Amniotic epithelial cell (primary cell): ENCODE results near the gene C11orf68.

ENCODE experiments used
- DNase-seq: peaks from one replicate; pipeline ENCODE4 v3.0.0-alpha.2; 2010; ENCODE audit warnings: low read depth

Gene C11orf68

DNA sequence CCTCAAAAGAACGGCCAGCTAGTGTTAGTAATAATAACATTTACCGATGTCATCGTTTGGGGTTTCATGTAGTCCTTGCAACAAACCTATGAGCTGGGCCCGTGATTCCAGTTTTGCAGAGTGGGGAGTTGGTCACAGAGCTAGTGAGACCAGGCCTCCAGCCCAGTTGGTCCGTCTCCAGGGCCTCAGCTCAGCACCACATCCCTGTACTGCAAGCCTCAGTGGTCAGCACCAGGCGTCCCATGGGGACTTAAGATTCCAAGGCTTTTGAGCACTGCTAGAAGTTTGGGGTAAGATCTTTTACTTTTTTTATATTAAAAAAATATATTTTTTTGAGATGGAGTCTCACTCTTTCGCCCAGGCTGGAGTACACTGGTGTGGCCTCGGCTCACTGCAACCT, 25.3 kb upstream of the C11orf68 start:
- DNase-seq, result no peak

DNA sequence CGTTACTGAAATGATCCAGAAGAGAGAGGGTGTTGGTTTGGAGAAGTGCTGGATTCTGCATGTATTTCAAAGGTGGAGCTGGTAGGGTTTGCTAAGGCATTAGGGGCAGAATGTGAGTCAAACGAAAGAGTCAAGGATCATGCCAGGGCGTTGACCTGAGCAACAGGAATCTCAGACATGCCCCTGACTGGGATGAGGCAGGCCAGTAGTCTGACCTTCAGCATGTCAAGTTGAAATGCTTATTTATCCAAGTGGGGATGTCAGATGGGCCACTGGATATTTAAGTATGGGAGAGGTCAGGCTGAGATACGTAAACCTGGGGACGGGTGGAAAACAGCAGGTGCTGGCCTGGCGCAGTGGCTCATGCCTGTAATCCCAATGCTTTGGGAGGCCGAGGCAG, 23.7 kb upstream of the C11orf68 start:
- DNase-seq, result no peak

DNA sequence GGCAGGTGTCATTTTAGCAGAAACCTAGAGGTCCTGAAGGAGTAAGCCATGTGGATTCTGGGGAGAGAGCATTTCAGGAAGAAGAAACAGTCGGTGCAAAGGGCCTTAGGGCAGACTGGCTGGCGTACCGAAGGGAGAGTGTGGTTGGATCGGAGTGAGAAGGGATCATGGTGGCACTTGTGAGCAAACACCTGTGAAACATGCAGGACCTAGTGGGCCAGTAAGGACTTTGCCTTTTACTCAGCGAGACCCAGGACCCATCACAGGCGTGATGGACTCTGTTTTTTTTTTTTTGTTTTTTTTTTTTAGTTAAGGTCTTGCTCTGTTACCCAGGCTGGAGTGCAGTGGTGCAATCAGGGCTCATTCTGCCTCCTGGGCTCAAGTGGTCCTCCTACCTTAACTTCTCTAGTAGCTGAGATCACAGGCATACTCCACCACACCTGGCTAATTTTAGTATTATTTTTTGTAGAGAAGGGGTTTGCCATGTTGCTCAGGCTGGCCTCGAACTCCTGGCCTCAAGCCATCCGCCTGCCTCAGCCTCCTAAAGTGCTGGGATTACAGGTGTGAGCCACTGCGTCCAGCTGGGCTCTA, 23.0 kb upstream of the C11orf68 start:
- DNase-seq, result no peak

DNA sequence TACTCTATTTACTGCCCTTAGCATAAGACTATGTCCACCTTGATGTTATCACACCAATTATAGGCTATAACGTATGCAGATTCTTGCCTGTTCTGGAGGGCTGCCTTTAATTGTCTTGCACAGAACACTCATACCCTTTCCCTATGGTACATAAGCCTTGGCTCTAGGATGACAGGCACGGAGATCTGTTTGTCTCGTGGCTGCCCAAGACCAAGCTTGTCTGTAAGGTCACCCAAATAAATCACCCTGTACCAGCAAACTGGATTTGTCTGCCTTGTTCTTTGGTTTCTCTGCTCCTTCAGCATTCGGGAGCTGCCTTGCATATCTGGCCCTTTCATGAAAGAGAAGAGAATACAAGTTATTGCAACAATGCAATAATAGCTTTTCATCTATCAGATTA, 18.9 kb upstream of the C11orf68 start:
- DNase-seq, result no peak

DNA sequence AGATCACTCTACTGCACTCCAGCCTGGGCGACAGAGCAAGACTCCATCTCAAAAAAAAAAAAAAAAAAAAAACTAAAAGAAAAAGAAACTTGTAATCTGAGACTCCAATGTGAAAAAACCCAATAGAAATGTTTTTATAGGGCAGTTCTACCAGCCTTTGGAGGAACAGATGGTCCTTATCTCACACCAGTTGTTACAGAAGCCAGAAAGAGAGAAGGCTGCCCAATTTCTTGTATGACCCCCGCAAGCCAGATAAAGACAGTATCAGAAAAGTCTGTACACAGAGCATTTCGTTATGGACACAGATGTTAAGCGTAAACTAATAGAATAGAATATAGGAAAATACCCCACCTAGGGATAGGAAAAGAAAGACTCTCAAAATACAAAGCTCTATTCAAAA, 15.2 kb upstream of the C11orf68 start:
- DNase-seq, result no peak

DNA sequence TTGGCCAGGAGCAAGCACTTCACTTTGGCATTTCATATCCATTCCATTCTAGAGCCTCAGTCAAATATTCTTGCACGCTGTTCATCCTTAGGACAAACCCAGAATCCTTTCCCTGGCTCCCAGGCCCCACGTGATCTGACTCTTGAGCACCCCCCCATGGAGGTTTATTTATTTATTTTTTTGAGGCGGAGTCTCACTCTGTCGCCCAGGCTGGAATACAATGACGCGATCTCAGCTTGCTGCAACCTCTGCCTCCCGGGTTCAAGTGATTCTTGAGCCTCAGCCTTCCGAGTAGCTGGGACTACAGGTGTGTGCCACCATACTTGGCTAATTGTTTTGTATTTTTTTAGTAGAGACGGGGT, 13.7 kb upstream of the C11orf68 start:
- DNase-seq, result peak; percentile 28

DNA sequence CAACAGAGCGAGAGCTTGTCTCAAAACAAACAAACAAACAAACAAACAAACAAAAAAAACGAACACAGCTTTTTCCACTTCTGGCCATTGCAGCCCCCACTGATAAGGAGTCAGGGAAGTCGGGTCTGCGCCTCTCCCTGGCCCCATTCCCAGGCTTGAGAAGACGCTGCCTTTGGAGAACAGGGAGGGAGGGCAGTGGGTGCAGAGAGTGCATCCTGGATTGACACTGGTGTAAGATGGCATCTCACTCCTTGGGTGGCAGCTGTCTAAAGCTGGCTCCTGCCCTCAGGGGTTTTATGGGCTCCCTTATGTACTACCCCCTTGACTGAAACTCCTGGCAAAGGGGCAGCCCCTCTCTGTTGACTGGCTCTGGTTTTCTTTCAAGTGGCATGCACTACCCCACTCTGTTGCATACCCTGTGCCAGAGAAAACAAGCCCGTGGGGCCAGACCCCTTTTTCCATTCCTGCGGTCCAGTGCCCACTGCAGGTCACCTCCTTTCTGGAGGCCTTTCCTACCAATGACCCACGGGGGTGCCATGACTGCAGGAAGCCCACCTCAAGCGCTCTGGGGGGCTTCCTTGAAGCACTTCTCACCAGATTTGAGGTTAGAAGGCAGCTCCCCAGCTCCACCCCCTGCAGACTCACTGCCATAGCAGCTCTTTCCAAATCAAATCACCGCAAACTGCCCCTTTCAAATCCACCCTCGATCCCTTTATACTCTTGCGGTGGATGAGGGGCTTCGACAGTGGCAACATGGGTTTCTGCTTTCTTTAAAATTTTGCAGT, 13.1 kb upstream of the C11orf68 start:
- DNase-seq, result no peak

DNA sequence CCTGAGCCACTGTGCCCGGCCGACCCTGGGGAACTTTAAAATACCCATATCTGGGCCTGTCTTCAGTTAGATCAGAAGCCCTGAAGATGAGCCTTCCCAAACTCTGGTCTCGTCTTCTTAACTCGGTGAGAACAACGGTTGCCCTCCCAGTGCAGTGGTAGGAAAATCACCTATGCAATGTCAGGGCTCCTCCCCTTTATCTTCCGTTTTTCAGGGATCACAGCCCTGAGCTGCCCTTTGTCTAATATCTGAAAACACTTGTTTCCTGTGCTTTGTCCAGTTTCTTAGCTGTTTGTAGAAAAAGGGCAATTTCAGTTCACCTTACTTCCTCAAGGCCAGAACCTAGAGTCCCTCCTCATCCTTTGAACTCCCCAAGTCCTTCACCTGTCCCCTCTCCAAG, 9.8 kb upstream of the C11orf68 start:
- no peak for DNase-seq

DNA sequence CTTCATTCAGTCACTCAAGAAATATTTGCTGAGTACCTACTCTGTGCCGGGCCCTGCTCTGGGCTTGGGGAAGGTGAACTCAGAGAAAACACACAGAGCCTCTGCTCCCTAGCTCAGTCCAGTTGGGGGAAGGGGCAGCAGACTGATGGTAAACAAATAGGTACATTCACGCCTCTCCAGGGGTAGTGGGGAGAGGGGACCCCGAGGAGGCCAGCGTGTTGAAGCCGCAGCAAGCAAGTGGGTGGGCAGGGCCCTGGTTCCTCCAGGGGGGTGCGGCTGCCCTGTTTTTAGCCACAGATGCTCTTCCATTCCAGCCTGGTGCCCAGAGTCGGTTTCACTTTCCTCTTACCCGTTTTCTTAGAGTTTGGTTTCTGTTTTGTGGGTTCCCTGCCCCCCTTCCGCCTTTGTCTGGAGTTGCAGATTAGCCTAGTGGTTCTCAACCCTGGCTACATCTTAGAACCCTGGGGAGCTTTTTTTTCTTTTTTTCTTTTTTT, 9.1 kb upstream of the C11orf68 start:
- no peak for DNase-seq

DNA sequence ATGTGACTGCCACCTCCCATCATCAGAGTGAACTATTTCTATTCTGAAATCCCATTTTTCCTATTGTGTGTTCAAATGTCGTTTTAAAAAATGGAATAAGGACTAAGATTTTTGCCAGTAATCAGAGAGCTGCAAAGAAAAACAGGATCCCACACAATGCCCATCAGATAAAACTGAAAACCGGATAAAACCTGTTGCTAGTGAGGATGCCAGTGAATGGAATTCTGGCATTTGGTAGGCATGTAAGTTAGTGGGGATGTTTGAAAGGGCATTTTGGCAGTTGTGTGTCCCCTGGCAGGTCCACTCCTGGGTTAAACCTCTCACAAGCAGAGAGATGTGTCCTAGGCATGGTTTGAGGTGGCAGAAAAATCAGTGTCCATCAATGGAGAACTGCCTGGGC, 6.5 kb upstream of the C11orf68 start:
- DNase-seq, result no peak

DNA sequence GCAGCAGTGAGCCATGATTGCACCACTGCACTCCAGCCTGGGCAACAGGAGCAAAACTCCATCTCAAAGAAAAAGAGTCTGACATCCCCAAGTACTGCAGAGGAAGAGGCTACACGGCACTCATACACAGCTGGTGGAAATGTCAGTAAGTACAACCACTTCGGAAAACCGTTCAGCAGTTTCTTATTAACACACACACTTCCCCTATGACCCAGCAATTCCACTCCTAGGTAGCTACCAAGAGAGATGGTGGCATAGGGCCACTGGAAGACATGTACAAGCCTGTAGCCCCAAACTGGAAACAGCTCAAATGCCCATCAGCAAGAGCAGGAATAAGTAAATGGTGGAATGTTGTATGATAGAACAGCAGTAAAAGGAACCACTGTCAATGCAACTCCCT, 3.7 kb upstream of the C11orf68 start:
- DNase-seq, result no peak

DNA sequence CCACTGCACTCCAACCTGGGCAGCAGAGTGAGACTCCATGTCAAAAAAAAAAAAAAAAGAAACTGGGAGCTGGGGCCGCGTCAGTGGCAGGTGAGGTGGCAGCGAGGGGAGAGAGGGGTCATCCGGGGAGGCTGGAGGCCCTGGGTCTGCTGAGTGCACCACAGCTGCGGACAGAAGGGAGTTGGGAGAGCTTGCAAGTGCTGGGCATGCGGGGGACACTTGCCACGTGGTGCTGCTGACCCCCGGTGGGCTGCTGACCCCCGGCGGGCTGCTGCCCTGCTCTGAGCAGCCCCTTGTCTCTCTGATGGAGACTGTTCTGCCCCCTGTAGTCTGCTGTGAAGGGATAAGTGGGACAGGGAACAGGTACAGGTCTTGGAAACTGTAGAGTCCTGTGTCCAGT, 3.0 kb upstream of the C11orf68 start:
- DNase-seq, result no peak

DNA sequence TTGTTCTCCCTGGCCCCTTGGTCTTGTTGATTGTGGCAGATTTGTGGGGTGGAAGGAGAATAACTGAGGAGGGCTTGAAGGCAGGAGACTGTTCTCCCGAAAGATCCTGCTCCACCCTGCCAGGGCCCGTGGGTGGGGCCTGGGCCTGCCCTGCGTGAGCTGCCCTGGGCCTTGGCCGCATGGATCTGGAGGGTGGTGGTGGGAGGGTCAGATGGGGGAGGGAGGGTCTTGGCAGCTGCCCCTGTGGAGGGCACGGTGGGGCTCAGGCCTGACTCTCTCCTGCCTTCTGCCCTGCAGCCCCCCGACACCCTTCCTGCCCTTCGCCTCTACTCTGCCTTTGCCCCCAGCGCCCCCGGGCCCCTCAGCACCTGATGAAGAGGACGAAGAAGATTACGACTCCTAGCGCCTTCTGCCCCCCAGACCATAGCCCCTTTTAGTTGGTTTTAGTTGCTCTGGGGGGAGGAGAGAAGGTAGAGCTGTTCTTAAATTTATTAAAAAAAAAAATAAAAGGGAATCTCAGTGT, 2.2 kb upstream of the C11orf68 start:
- DNase-seq, result no peak

DNA sequence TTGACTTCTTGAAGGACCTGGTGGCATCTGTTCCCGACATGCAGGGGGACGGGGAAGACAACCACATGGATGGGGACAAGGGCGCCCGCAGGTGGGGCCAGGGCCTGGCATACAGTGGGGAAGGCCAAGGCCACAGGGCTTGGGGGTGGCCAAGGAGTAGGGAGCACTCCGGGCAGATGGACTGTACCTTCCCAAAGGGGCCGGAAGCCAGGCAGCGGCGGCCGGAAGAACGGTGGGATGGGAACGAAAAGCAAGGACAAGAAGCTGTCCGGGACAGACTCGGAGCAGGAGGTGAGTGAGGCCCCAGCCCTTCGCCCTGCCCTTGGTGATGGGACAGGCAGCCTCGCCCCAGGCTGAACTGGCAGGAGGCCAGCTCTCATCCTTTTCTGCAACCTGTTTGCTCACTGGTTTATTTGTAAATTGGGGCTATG, 1.5 kb upstream of the C11orf68 start:
- DNase-seq, result no peak

DNA sequence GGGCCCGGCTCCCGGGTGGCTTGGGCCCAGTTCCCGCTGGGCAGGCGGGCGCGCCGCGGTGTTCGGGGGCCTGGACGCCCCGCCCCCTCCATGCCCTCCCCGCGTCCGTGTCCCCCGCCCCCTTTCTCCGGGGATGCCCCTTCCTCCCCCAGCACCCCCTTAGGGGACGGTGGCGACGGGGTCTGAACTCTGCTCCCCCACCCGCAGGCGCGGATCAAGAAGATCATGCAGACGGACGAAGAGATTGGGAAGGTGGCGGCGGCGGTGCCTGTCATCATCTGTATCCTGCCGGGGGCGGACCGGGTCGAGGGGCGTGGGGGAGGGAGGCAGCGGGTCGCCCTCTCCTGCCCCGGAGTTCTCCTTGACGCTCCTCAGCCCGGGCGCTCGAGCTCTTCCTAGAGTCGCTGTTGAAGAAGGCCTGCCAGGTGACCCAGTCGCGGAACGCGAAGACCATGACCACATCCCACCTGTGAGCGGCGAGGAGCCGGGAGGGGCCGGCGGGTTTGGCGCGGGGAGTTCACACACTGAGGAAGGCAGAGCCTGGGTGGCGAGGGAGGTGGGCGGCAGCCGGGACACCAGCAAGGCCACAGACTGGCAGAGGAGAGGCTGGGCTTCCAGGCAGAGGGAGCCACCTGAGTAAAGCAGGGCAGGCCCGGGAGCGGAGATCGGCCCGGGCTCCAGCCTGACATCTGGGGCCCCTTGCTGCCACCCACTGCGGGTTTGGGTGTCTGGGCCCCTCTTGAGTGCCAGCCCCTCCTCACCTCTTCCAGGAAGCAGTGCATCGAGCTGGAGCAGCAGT, 910 bp upstream of the C11orf68 start:
- DNase-seq, result no peak

DNA sequence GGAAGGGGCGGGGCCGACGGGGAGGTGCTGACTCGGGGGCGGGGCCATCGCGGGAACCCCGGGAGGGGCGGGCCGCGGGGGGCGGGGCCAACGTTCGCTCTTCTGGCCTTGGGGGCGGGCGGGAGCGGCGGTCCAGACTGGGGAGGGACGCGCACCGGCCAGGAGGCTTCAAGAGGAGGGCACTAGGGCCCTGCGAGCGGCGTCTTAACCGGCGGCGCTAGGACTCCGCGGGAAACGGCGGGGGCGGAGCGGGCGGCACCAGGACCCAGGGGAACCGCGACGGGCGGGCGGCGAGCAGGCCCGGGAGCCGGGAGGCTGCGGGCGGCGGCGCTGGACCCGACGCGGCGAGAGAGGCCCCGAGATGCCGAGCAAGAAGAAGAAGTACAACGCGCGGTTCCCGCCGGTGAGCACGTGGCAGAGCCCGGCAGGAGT, 295 bp upstream of the C11orf68 start, which contains the start of gene DRAP1:
DRAP1 (plus strand) TSS at position 286 of the 432 bp plus-strand sequence; CDS start at position 362, 76 bp downstream.
- DNase-seq, result peak; percentile 97

DNA sequence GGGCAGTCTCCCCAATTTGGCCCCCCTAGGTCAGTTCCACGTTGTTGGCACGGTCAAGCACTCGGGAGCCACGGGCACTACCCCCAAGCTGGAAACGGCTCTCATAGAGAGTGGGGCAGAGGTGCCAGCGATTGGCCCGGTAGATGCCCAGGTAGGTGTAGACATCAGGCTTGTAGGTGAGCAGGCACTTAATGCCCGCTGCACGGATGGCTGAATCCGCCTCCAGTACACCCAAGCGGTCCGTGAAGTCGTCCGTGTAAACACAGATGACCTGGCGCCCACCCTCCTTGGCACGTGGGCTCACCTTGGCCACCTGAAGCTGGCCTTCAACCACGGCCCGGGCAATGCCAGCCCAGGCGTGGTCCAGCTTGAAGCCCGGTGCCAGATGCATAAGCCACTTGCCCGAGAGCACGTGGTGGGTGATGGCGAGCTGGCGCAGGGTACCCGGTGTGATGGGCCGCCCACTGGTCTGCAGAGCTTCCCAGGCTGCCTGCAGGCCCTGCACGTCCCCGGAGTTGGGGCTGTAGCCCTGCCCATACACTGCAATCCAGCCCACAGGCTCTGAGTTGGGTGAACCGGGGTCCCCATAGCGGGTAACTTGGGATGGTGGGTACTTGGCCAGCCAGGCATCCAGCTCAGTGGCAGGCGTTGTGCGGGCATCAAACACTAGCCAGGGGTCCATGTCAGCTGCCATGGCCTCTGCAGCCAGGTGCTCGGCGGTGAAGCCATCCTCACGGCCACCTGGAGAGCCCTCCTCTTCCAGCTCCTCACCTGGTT, 1.2 kb downstream of the C11orf68 start:
- no peak for DNase-seq

DNA sequence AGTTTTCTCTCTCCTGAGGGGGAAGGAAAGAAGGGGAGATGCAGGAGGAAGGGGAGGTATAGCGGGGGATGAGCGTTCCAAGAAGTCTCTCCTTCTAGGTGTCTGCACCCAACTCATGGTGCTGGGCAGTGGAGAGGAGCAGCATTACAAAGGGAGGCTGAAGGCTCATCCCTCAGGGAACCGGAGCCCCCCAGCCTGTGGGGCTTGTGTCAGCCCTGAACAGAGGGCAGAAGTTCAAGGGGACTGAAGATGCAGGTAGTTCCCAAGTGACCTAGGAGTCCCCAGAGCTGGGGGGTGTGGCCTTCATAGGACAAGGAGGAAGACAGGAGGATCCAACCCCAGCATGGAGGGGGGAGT, 1.8 kb downstream of the C11orf68 start:
- DNase-seq, result no peak

DNA sequence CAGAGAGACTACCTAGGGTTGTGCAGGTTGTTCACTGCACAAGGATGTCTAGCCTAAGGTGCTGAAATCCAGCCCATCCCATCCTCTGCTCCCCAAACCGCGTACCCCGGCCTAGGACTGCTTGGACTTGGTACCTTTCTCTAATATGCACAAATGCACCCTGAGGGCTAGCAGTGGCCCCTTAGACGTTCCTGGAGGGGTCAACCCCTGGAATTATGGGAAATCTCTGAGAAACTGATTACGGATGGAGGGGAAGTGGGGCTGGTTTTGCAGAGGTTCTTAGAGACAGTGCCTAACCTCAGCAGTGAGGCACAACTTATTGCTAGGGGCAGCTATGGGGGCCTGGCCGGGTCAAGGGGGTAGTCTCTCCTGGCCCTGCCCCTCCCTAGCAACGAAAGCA, 2.5 kb downstream of the C11orf68 start:
- no peak for DNase-seq

DNA sequence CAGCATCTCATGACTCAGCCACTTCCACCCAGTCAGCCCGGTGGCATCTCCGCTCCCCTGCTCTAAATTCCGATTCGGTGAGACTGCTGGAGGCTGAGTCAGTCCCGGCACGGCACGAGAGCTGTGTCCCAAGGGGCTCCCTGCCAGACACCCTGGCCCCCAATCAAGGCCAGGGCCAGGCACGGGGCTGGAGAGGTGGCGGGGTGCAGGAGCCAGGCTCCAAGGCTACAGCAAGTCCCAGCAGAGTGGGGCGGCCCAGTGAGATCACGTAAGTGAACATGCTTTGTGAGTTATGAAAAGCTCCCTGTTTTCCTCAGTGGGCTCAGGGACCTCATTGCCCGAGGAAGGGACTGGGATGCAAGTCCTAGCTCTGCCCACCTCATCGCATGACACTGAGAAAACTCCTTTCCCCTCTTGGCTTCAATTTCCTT, 3.0 kb downstream of the C11orf68 start:
- peak; percentile 96 for DNase-seq

DNA sequence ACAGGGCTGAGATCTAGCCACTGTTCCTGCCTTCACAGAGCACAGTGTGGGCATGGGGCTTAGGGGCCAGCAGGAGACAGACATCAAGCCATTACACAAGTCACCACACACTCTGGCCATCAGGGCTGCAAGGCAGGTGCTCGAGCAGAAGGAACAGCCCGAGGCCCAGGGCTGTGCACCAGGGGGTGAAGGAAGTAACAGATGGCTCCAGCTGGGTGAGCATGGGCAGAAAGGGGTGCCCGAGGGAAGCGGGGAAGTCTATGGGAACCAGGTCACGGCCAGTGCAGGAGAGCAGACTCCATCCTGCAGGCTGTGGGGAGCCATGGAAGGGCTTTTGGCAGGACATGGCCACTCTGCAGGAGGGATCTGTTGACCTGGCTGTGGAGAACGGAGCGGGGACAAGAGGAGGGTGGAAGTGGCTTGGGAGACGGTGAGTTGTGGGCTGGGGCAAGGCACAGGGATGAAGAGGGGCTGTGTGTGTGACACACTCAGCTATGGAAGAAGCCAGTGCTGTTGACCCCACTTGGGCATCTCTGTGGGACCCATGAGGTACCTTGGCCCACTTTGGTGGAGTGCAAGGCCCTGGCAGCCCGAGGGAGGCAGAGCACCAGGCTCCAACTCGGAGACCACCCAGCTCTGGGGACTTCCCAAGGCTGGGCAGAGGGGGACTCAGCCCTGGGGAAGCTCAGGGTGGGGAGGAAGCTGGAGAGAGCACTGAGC, 3.6 kb downstream of the C11orf68 start:
- no peak for DNase-seq
